ENCODE measurements around the gene CCS. TPM values are rescaled to one million over a fixed set of nuclear protein-coding genes. Genes with fewer than 3 reads are reported as not detected.
"Not testable (repeated sequence)": the region's sequence is repeated elsewhere in the genome, so short reads cannot be mapped to it uniquely, and the experiment has no call there.

CCS gene
- total and polyA plus RNA-seq, 7 experiments from 2014 or later, result 32.8 to 63.5 (median 42.5) TPM

DNA sequence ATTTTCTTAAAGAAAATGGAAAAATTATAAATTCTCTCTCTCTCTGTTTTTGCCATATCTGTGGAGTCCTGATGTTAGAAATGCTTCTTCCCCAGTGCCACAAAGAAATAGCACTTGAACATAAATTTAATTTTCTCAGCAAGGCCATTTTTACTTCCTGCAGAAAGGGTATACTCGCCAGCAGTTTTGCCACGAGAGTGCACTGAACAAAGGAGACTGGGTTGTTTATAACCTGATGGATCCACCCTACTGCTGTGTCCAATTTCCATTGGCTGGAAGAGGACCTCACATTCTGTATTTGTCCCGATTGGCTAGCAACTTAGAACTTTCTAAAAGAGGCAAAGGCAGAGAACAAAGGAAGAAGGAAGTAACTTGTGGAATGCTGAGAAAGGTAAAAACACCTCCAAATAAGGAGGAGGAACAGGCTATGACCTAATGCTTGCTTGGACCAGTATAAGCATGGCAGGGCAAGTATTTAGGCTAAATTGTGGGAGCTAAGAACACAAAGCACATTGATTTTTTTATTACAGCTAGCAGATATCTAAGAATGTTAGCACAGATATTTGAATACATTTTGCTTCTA, 10.3 kb upstream of the CCS start:
- H3K4me3 Mint-ChIP-seq; H3K4me1 ChIP-seq (ENCODE audit: control insufficient read depth in 2 of 2, insufficient read depth in 2 of 2, low read length in 2 of 2); intact Hi-C loops (cut with micrococcal nuclease); ATAC-seq; H3K4me3 ChIP-seq (ENCODE audit: low read length); H3K9me3 ChIP-seq (ENCODE audit: control insufficient read depth in 2 of 3, low read length in 3 of 3); H3K36me3 Mint-ChIP-seq; H3K27ac ChIP-seq (ENCODE audit: low read depth, low read length); H3K36me3 ChIP-seq (ENCODE audit: control insufficient read depth in 2 of 3, insufficient read depth in 3 of 3, low read length in 3 of 3); H3K27me3 ChIP-seq (ENCODE audit: control insufficient read depth in 2 of 2, insufficient read depth in 2 of 2, low read length in 2 of 2); DNase-seq; H3K27me3 Mint-ChIP-seq; POLR2A ChIA-PET; H3K27ac Mint-ChIP-seq: not testable (repeated sequence)
- Mint-ChIP-seq H3K9me3 (peaks cover 0 to 13% (median 4%) of the 10 kb centered on the region in 11 donors), H3K4me1 (peaks cover 0 to 11% (median 8%) of the 10 kb centered on the region in 7 donors)
- CTCF ChIA-PET, result interaction anchor here (7.9 kb wide), 1 partner anchor 96 kb away, joined by 137 read pairs; the partner anchor contains the start of gene RBM4B

DNA sequence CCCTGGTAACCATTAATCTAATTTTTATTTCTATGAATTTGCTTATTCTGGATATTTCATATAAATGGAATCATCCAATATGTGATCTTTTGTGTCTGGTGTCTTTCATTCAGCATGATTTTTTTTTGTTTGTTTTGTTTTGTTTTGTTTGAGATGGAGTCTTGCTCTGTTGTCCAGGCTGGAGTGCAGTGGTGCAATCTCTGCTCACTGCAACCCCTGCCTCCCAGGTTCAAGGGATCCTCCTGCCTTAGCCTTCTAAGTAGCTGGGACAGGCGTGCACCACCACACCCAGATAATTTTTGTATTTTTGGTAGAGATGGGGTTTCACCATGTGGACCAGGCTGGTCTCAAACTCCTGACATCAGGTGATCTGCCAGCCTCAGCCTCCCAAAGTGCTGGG, 7.5 kb upstream of the CCS start:
- CTCF ChIA-PET, ATAC-seq: not testable (repeated sequence)
- POLR2A ChIA-PET, result interaction anchor here (0.8 kb wide), 1 partner anchor 31 kb away, joined by 3 read pairs; the partner anchor contains the start of gene RBM14

DNA sequence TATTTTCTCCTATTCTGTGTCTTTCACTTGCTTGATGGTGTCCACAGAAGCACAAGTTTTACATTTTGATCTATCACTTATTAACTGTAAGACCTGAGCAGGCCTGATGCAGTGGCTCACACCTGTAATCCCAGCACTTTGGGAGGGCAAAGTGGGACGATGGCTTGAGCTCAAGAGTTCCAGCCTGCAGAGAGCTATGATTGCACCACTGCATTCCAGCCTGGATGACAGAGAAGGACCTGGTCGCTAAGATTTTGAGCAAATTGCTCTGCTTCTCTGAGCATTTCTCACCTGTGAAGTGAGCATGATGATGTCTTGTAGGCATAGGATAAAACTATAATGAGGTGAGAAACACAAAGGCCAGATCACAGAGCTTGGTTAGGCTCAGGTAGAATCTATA, 6.8 kb upstream of the CCS start:
- H3K27ac Mint-ChIP-seq, result no peak overlapping the region
- CTCF ChIA-PET, result no interaction called here
- H3K36me3 Mint-ChIP-seq, result peaks cover 0 to 5% (median 0%) of the 10 kb centered on the region in 5 donors
- H3K4me1 Mint-ChIP-seq, result no peaks in the 10 kb centered on the region
- H3K27ac ChIP-seq (ENCODE audit: low read depth, low read length), result no peak overlapping the region
- H3K9me3 Mint-ChIP-seq, result peaks cover 0 to 13% (median 4%) of the 10 kb centered on the region in 11 donors
- H3K4me3 Mint-ChIP-seq, result no peak overlapping the region
- H3K4me3 ChIP-seq (ENCODE audit: low read length), result no peak overlapping the region
- no peaks in the 10 kb centered on the region for H3K4me1 ChIP-seq (ENCODE audit: control insufficient read depth in 2 of 2, insufficient read depth in 2 of 2, low read length in 2 of 2)
- ATAC-seq, result no peak
- intact Hi-C loops (cut with micrococcal nuclease), result no loop called here
- DNase-seq, result no peak
- no peaks in the 10 kb centered on the region for H3K27me3 Mint-ChIP-seq
- H3K9me3 ChIP-seq (ENCODE audit: control insufficient read depth in 2 of 3, low read length in 3 of 3), result no peaks in the 10 kb centered on the region
- H3K36me3 ChIP-seq (ENCODE audit: control insufficient read depth in 2 of 3, insufficient read depth in 3 of 3, low read length in 3 of 3), result no peaks in the 10 kb centered on the region
- no peaks in the 10 kb centered on the region for H3K27me3 ChIP-seq (ENCODE audit: control insufficient read depth in 2 of 2, insufficient read depth in 2 of 2, low read length in 2 of 2)
- POLR2A ChIA-PET, result interaction anchor here (0.8 kb wide), 2 partner anchors 31 to 91 kb away, joined by 3 read pairs; partner anchors contain the start of genes RBM14 and RBM4B

More for the DNA sequence above, 7.5 kb upstream of the CCS start:
- H3K27ac ChIP-seq (ENCODE audit: low read depth, low read length); H3K36me3 Mint-ChIP-seq; intact Hi-C loops (cut with micrococcal nuclease); H3K4me1 Mint-ChIP-seq; H3K27me3 ChIP-seq (ENCODE audit: control insufficient read depth in 2 of 2, insufficient read depth in 2 of 2, low read length in 2 of 2); H3K4me1 ChIP-seq (ENCODE audit: control insufficient read depth in 2 of 2, insufficient read depth in 2 of 2, low read length in 2 of 2); H3K36me3 ChIP-seq (ENCODE audit: control insufficient read depth in 2 of 3, insufficient read depth in 3 of 3, low read length in 3 of 3); H3K9me3 ChIP-seq (ENCODE audit: control insufficient read depth in 2 of 3, low read length in 3 of 3); H3K27ac Mint-ChIP-seq; H3K27me3 Mint-ChIP-seq; H3K4me3 Mint-ChIP-seq; DNase-seq; H3K4me3 ChIP-seq (ENCODE audit: low read length): not testable (repeated sequence)
- peaks cover 0 to 13% (median 4%) of the 10 kb centered on the region in 11 donors for H3K9me3 Mint-ChIP-seq

DNA sequence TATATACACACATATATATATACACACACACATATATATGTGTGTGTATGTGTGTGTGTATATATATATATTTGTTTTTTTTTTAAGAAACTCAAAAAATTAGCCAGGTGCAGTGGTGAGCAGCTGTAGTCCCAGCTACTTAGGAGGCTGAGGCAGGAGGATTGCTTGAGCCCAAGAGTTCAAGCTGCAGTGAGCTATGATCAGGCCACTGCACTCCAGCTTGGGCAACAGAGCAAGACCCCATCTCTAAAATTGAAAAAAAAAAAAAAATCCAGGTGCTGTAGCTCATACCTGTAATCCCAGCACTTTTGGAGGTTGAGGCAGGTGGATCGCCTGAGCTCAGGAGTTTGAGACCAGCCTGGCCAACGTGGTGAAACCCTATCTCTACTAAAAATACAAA, 3.7 kb upstream of the CCS start:
- DNase-seq; ATAC-seq; H3K9me3 Mint-ChIP-seq; CTCF ChIA-PET; intact Hi-C loops (cut with micrococcal nuclease); H3K9me3 ChIP-seq (ENCODE audit: control insufficient read depth in 2 of 3, low read length in 3 of 3); H3K27me3 ChIP-seq (ENCODE audit: control insufficient read depth in 2 of 2, insufficient read depth in 2 of 2, low read length in 2 of 2); H3K27ac Mint-ChIP-seq; H3K4me3 Mint-ChIP-seq; H3K27ac ChIP-seq (ENCODE audit: low read depth, low read length); H3K4me3 ChIP-seq (ENCODE audit: low read length); H3K36me3 Mint-ChIP-seq; POLR2A ChIA-PET; H3K27me3 Mint-ChIP-seq; H3K36me3 ChIP-seq (ENCODE audit: control insufficient read depth in 2 of 3, insufficient read depth in 3 of 3, low read length in 3 of 3): not testable (repeated sequence)
- peaks cover 6 to 21% (median 13%) of the 10 kb centered on the region in 7 donors for H3K4me1 Mint-ChIP-seq
- peaks cover 9 to 16% of the 10 kb centered on the region in 2 donors for H3K4me1 ChIP-seq (ENCODE audit: control insufficient read depth in 2 of 2, insufficient read depth in 2 of 2, low read length in 2 of 2)

DNA sequence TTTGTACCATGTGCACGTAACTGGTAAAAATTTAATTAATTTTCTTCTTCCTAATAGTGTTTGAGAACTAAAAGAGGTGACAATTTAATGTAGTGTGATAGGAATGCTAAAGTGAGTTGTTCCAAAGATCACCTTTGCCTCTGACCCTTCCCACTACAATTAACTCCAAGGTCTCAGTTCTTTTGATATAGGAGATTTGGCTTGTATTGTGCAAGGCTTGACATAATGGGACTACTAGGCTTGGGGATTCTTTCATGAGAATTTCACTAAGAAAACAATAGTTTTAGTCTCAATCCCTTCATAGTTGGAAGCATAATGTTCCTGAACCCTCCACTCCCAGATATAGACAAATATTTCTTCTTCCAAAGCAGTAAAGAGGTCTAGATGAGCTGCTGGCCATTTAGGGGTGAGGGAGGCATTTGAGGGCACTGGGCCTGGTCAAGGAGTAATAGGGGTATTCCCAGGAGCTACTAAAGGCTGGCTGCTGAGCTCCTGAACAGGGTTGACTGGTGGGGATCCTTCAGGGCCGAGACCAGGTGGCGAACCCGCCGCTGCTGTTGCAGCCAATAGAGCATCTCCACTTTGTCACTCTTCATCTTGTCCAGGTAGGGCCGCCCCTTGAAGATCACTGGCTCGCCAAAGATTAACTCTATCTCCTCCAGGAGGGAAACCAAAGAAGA, 2.8 kb upstream of the CCS start:
- DNase-seq, result no peak
- ChIA-PET POLR2A (interaction anchor here (0.9 to 1.5 kb wide), 4 partner anchors 26 to 89 kb away, joined by 3 to 5 read pairs (median 3); partner anchors contain the start of gene RBM4), CTCF (interaction anchor here (1.0 kb wide), 1 partner anchor 90 kb away, joined by 3 read pairs; no protein-coding TSS in a partner anchor)
- Histone ChIP-seq H3K27ac (ENCODE audit: low read depth, low read length) (no peak overlapping the region), H3K9me3 (ENCODE audit: control insufficient read depth in 2 of 3, low read length in 3 of 3) (no peaks in the 10 kb centered on the region), H3K36me3 (ENCODE audit: control insufficient read depth in 2 of 3, insufficient read depth in 3 of 3, low read length in 3 of 3) (no peaks in the 10 kb centered on the region), H3K4me1 (ENCODE audit: control insufficient read depth in 2 of 2, insufficient read depth in 2 of 2, low read length in 2 of 2) (peaks cover 9 to 25% of the 10 kb centered on the region in 2 donors), H3K27me3 (ENCODE audit: control insufficient read depth in 2 of 2, insufficient read depth in 2 of 2, low read length in 2 of 2) (no peaks in the 10 kb centered on the region), H3K4me3 (ENCODE audit: low read length) (no peak overlapping the region)
- Mint-ChIP-seq H3K4me1 (peaks cover 13 to 29% (median 17%) of the 10 kb centered on the region in 7 donors), H3K4me3 (peak overlapping the region in 2 of 10 donors; percentile 17 to 22), H3K9me3 (no peaks in the 10 kb centered on the region), H3K36me3 (peaks cover 0 to 2% (median 0%) of the 10 kb centered on the region in 5 donors), H3K27me3 (no peaks in the 10 kb centered on the region), H3K27ac (peak overlapping the region in 1 of 9 donors; percentile 25)
- intact Hi-C loops (cut with micrococcal nuclease), result no loop called here
- ATAC-seq, result no peak

DNA sequence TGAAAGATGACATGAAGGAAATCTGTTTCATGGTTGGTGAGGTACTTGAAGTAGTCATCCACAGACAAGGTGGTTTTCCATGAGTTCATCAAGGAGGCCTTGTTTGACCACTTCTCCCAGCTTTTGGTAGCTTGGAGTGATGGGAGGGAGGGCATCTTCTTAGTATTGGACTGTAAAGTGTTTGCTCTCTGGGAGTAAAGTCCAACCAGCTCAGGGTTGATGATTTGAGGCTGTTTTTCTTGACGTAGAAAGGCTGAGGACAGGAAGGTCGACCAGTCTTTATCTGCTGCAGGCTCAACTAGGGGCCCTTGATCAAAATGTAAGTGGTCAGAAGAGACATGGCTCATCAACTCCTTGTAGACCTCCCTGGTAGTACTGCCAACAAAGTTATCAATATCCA, 1.8 kb upstream of the CCS start:
- CTCF ChIA-PET, result interaction anchor here (0.6 to 2.5 kb wide), 5 partner anchors 10 to 89 kb away, joined by 3 to 11 read pairs (median 4); no protein-coding TSS in a partner anchor
- Histone ChIP-seq H3K36me3 (ENCODE audit: control insufficient read depth in 2 of 3, insufficient read depth in 3 of 3, low read length in 3 of 3) (no peaks in the 10 kb centered on the region), H3K27ac (ENCODE audit: low read depth, low read length) (no peak overlapping the region), H3K9me3 (ENCODE audit: control insufficient read depth in 2 of 3, low read length in 3 of 3) (no peaks in the 10 kb centered on the region), H3K27me3 (ENCODE audit: control insufficient read depth in 2 of 2, insufficient read depth in 2 of 2, low read length in 2 of 2) (no peaks in the 10 kb centered on the region), H3K4me1 (ENCODE audit: control insufficient read depth in 2 of 2, insufficient read depth in 2 of 2, low read length in 2 of 2) (peaks cover 9 to 30% of the 10 kb centered on the region in 2 donors), H3K4me3 (ENCODE audit: low read length) (no peak overlapping the region)
- Mint-ChIP-seq H3K27me3 (no peaks in the 10 kb centered on the region), H3K36me3 (peaks cover 0 to 2% (median 0%) of the 10 kb centered on the region in 5 donors), H3K27ac (no peak overlapping the region), H3K9me3 (no peaks in the 10 kb centered on the region), H3K4me1 (peaks cover 13 to 40% (median 27%) of the 10 kb centered on the region in 7 donors), H3K4me3 (peak overlapping the region in 3 of 10 donors; percentile 14 to 45 (median 39))
- ATAC-seq, result no peak
- intact Hi-C loops (cut with micrococcal nuclease), result no loop called here
- no peak for DNase-seq
- POLR2A ChIA-PET, result interaction anchor here (0.6 to 6.7 kb wide), 6 partner anchors 25 to 377 kb away, joined by 3 to 90 read pairs (median 3); partner anchors contain the start of genes RBM14 and RBM4

All from naive thymus-derived CD4-positive, alpha-beta T cell (primary cell).